ENCODE results near the gene DLGAP1.

The DLGAP1 gene

DNA sequence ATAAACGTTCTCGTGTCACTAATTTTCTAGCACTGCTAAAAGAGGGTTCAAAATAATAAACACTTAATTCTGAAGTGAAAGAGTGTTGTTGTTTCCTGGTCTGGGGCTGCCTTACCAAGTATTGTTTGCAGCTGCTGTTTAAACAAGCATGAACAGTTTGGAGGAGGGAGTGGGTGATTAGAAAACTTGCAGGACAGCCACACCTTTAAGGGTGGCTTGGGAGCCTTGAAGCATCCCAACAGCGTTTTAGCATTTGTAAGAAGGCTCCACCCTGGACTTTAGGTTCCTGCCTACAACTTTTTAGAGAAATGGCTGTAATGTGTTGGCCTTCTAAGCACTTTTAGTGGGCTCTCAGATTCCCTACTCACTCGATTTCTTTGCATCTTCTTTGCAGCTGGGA, 633.6 kb downstream of the DLGAP1 start:
- DNase-seq (ENCODE audit: low read depth in 2 of 2): no peak

GRCh38 chr18:3819961-3820360, 635.1 kb downstream of the DLGAP1 start:
- DNase-seq (ENCODE audit: low read depth in 2 of 2): no peak

DNA sequence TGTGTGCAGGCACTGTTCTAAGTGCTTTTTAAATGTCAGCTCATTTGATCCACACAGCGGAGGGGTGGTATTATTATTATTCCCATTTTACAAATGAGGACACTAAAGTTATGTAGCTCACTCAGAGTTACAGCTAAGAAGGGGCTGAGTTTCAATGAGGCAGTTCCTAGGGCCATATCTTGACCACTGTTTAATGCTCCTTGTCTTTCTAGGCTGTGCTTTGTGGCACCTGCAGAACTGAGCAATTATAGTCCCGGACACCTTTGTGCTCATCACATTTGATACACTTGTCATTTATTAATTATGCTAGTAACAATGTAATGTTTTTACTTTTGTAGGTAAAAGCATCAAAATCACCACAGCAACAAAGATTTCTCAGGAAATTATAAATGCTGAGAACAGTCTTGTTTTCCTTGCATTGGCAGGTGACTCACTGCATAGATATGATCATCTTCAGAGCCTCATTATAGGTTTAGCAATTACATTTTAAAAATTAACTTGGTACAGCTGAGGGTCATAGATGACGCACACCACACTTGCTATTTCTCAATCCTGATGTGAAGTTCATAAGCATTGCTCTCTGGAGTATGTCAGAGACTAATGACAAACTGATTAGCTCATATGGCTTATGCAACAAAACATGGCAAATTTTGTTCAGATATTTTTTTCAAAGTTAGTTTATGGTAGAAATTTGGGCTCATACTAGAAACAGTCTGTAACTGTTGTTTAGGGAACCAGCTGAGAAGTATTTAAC, 638.3 kb downstream of the DLGAP1 start:
- no peak for DNase-seq (ENCODE audit: low read depth in 2 of 2)

- no peak for DNase-seq (ENCODE audit: low read depth in 2 of 2)
These were observed 639.1 kb downstream of the DLGAP1 start for GRCh38 chr18:3815991-3816390.

GRCh38 chr18:3814816-3815215, 640.3 kb downstream of the DLGAP1 start:
- no peak for DNase-seq (ENCODE audit: low read depth in 2 of 2)

GRCh38 chr18:3810296-3810695, 644.8 kb downstream of the DLGAP1 start:
- no peak for DNase-seq (ENCODE audit: low read depth in 2 of 2)

- DNase-seq (ENCODE audit: low read depth in 2 of 2): no peak
These were observed 645.9 kb downstream of the DLGAP1 start for GRCh38 chr18:3808985-3809780.

- no peak for DNase-seq (ENCODE audit: low read depth in 2 of 2)
These were observed 648.5 kb downstream of the DLGAP1 start for GRCh38 chr18:3806656-3807055.

DNA sequence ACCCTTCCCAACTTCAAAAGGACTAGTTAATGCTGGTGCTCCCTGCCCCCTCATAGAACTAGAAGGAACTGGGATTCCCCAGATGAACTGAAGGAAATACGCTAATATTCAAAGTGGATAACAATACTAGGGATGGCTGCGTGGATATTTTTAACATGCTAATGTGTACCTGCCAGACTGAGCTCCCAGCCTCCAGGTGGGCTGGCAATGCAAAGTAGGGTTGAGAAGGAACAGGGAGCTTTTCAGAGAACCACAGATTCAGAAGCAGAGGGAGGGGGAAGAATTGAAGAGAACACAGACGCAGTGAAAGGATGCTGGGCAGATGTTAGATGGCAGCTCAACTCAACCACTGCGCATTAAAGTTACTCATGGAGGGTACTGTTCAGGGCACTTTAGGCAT, 650.8 kb downstream of the DLGAP1 start:
- DNase-seq (ENCODE audit: low read depth in 2 of 2): no peak

- no peak for DNase-seq (ENCODE audit: low read depth in 2 of 2)
These were observed 651.8 kb downstream of the DLGAP1 start for GRCh38 chr18:3803350-3803749.

- no peak for DNase-seq (ENCODE audit: low read depth in 2 of 2)
These were observed 655.6 kb downstream of the DLGAP1 start for GRCh38 chr18:3799515-3799914.

- DNase-seq (ENCODE audit: low read depth in 2 of 2): no peak
These were observed 657.1 kb downstream of the DLGAP1 start for GRCh38 chr18:3798032-3798431.

DNA sequence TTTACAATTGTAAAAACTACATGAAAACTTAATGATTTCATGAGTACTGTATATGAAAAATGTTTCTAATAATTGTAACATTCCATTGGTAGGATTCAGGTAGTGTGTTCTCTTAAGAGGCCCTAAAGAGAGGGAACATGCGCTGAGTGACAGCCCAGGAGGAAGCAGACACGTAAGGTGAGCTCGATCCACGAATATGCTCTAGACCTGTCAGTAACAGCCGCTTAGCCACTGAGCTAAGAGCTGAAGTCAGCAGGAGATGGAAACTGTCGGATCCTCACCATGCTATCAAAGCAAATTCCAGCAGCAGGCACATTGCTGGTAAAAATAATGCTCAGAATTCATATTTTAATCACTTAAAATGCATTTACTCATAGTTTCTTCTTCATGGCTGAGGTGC, 658.7 kb downstream of the DLGAP1 start:
- DNase-seq (ENCODE audit: low read depth in 2 of 2): no peak

DNA sequence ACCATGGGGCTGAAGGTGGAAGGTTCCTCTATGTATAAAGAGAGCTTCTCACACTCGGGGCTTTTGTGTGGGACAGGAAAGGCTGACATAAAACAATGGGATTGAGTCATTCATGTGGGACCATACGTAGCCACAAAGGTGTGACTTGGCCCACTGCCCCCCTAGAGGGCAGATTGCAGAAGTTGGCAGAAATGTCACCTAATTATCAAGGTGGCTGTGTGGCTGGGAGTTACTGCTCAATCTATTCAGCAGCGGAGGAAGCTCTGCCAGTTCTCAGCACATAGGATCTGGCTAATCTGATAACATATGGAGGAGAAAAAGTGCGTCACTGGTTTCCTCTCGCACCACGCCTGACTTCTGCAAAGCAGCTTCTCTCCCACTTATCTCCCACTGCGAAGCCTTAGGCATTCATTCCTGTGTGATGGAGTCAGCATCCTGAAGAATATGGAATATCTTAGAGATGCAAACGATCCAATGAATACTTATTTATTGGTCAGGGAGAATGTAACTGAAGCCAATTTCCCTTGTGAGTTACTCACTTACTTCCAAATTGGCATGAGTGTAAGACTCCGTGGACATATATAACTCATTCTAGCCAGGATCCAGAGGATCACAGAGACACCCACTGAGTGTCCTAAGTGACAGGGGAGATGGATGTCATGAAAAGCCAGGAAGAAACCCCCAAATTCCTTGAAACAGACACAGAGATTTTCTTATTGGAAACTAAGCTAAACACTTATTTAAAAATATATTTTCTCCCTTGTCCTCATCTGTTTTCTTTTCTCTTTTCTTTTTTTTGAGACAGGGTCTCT, 660.4 kb downstream of the DLGAP1 start:
- DNase-seq (ENCODE audit: low read depth in 2 of 2): no peak

GRCh38 chr18:3793545-3793944, 661.6 kb downstream of the DLGAP1 start:
- DNase-seq (ENCODE audit: low read depth in 2 of 2): no peak

GRCh38 chr18:3793111-3793510, 662.0 kb downstream of the DLGAP1 start:
- no peak for DNase-seq (ENCODE audit: low read depth in 2 of 2)

DNA sequence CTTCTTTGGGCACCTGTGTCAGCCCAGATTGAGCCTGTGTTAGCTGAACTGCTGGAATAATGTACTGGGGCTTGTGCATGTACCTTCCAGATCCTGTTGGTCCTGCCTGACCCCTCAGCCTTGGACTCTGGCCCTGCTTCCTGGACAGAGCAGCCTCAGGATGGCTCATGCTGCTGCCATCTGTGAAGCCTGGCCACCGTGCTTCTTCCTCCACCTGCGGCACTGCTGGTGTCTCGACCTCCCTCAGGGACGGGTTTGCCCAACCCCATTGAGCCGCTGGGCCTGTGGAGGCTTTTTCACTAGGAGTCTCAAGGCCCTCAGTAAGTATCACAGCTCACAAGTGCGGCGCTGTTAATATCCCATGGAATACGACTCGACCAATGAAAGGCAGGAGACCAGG, 662.4 kb downstream of the DLGAP1 start:
- DNase-seq (ENCODE audit: low read depth in 2 of 2): no peak

GRCh38 chr18:3791238-3791637, 663.9 kb downstream of the DLGAP1 start:
- DNase-seq (ENCODE audit: low read depth in 2 of 2): no peak

DNA sequence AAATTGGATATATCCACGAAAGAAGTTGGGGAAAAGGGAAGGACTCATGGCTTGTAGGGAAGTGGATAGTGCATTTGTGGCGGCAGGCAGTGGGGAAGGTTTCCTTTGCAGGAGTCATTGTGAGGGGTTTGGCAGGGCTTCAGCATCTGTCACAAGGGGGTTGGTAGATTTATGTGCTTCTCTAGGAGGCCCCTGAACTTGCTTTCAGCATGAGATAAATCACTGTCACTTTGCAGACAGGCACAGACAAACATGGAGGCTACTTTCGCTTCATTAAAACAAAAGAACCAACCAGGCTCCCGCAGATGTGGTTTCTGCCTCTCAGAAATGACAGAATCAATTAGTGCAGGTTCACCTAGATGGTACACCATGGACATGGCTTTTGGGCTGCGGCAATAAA, 664.4 kb downstream of the DLGAP1 start:
- no peak for DNase-seq (ENCODE audit: low read depth in 2 of 2)

GRCh38 chr18:3789525-3789924, 665.6 kb downstream of the DLGAP1 start:
- DNase-seq (ENCODE audit: low read depth in 2 of 2): no peak

GRCh38 chr18:3784949-3785348, 670.2 kb downstream of the DLGAP1 start:
- no peak for DNase-seq (ENCODE audit: low read depth in 2 of 2)

DNA sequence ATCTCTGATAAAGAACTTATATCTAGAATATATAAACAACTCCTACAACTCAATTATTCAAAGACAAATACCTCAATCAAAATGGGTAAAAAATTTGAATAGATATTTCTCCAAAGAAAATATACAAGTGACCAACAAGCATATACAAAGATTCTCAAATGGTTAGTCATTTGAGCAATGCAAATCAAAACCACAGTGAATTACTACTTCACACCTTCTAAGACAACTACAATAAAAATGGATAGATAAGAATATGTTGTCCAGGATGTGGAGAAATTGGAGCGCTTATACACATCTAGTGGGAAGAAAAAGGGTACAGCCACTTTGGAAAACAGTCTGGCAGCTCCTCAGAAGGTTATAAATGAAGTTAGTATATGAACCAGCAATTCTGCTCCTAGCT, 672.2 kb downstream of the DLGAP1 start:
- no peak for DNase-seq (ENCODE audit: low read depth in 2 of 2)

All from stimulated activated CD4-positive, alpha-beta T cell treated with anti-CD3 and anti-CD28 coated beads, Interleukin-15, amount 100 ng/mL, for 48 hours (primary cell).